CD4-positive, alpha-beta T cell treated with Interleukin-12 subunit alpha and Interleukin-12 subunit beta, for 1 hour (primary cell): Measurements from ENCODE around the gene FGFR1OP2.
"Not testable (repeated sequence)": the region's sequence is repeated elsewhere in the genome, so short reads cannot be mapped to it uniquely, and the experiment has no call there.

ENCODE experiments used
- DNase-seq: peaks from one replicate; pipeline ENCODE4 v3.0.0-alpha.2; 2020

The FGFR1OP2 gene

GRCh38 chr12:26937863-26938700, at the start of gene FGFR1OP2, which contains the start of gene INTS13:
FGFR1OP2 (plus strand) TSS chr12:26938470; CDS start chr12:26954159, 15,689 bp downstream.
INTS13 (minus strand) TSS chr12:26937981; CDS start chr12:26936803, 1,178 bp downstream.
- peak; percentile 98 for DNase-seq

GRCh38 chr12:26890784-26891183, 47.5 kb upstream of the FGFR1OP2 start:
- DNase-seq, result no peak

- no peak for DNase-seq
Observed at GRCh38 chr12:26891704-26892103, 46.6 kb upstream of the FGFR1OP2 start.

GRCh38 chr12:26895672-26896071, 42.6 kb upstream of the FGFR1OP2 start:
- no peak for DNase-seq

GRCh38 chr12:26896913-26897312, 41.4 kb upstream of the FGFR1OP2 start:
- no peak for DNase-seq

GRCh38 chr12:26903396-26903795, 34.9 kb upstream of the FGFR1OP2 start:
- DNase-seq, result not testable (repeated sequence)

- DNase-seq, result no peak
Observed at GRCh38 chr12:26906024-26906423, 32.2 kb upstream of the FGFR1OP2 start.

GRCh38 chr12:26906704-26907103, 31.6 kb upstream of the FGFR1OP2 start:
- DNase-seq, result no peak

- DNase-seq, result no peak
Observed at GRCh38 chr12:26918321-26919215, 19.7 kb upstream of the FGFR1OP2 start.

GRCh38 chr12:26919216-26919555, 19.1 kb upstream of the FGFR1OP2 start:
- no peak for DNase-seq

- DNase-seq, result no peak
Observed at GRCh38 chr12:26921886-26922285, 16.4 kb upstream of the FGFR1OP2 start.

GRCh38 chr12:26928661-26929060, 9.6 kb upstream of the FGFR1OP2 start:
- no peak for DNase-seq

GRCh38 chr12:26929590-26929989, 8.7 kb upstream of the FGFR1OP2 start:
- no peak for DNase-seq

- peak; percentile 29 for DNase-seq
Observed at GRCh38 chr12:26935636-26936378, 2.5 kb upstream of the FGFR1OP2 start.

- DNase-seq, result peak; percentile 33
Observed at GRCh38 chr12:26936559-26937442, 1.5 kb upstream of the FGFR1OP2 start.

GRCh38 chr12:26937443-26937862, 817 bp upstream of the FGFR1OP2 start:
- DNase-seq, result no peak

- peak; percentile 34 for DNase-seq
Observed at GRCh38 chr12:26938701-26939062, 412 bp downstream of the FGFR1OP2 start.

- peak; percentile 24 for DNase-seq
Observed at GRCh38 chr12:26939192-26939832, 1.0 kb downstream of the FGFR1OP2 start.

- no peak for DNase-seq
Observed at GRCh38 chr12:26939953-26940352, 1.7 kb downstream of the FGFR1OP2 start.

- DNase-seq, result peak; percentile 47
Observed at GRCh38 chr12:26940516-26941214, 2.4 kb downstream of the FGFR1OP2 start.

GRCh38 chr12:26941215-26941594, 2.9 kb downstream of the FGFR1OP2 start:
- peak; percentile 40 for DNase-seq
